HG03060 (cell line): Measurements from ENCODE around the gene RNU5B-1.
"Not testable (repeated sequence)": the region's sequence is repeated elsewhere in the genome, so short reads cannot be mapped to it uniquely, and the experiment has no call there.

Source experiments
- ATAC-seq: cut with Tn5 transposase; IDR thresholded peaks from one replicate; pipeline ENCODE4 v1.9.1; 2021; ENCODE audit warnings: low read depth, moderate number of reproducible peaks; ENCODE audit not compliant: unreplicated experiment

The RNU5B-1 gene

DNA sequence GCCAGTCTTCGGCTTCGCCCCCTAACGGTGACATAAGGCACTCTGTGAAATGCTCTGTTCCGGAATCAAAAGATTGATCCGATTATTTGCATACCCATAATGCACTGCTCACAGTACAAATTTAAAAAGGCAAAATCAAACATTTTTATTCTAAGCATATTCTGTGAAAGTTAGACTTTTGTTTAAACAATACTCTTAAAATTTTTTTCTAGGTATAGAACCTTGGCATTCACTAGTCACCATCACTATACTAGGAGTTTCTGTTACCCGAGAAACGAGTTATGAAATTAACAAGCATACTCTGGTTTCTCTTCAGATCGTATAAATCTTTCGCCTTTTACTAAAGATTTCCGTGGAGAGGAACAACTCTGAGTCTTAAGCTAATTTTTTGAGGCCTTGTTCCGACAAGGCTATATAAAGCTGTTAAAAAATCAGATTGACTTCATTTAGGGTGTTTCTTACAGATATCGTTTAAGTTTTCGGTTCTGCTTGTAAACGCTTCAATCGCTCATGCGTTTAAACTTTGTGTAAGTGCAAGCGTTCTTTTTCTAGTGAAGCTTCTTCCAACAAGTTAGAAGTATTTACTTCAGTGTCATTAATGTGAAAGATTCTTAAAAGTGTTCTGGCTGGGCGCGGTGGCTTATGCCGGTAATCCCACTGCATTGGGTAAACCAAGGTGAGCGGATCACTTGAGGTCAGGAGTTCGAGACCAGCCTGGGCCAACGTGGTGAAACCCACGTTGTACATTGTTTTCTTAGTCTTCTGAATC, at the start of gene RNU5B-1:
RNU5B-1 (plus strand) TSS at position 297 of the 769 bp plus-strand sequence.
- peak; percentile 53 for ATAC-seq

DNA sequence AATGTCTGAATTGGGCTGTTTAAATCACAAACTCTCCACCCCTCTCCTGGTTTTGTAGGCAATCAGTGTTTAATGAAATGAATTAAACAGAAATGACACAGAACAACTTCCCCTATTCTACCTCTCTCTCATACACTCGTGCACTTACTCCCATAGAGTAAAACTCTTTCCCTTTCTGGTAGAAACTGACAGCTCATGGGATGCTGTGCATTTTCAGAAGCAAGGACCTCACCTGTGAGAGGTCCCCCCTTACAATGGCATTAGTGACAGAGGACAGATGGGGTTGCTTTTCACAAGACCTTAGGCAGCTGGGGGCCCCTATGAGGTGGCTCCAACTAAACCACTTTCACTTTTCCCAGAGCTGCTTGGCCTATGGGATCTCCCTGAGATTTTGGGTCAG, 49.7 kb upstream of the RNU5B-1 start:
- ATAC-seq: no peak

DNA sequence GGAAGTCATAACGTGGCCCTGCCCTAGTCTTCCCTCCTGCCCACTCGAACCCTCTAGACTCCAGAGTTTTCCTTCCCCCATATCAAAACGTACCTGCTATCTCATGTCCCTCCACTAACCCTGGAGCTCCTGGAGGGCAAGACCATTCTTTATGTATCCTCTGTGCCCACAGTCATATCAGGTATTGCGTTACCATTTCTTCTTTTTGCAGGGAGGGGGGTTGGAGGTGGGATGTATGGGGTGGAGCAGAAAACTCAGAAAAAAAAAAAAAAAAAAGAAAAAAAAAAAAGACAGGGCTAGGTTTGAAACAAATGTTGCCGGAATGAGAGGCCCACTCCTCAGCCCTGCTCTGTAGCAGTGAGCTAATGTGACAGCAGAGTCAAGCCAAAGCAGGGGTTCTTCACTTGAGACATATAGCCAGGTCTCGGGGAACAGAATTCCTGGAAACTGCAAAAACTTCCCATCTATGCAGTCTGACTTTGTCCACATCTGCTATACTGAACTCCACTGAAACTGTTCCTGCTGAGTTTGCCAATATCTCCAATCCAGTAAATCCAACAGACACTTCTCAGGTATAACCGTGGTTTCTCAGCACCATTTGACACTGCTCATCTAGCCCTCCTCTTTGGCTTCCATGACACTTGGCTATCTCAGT, 48.9 kb upstream of the RNU5B-1 start:
- no peak for ATAC-seq

DNA sequence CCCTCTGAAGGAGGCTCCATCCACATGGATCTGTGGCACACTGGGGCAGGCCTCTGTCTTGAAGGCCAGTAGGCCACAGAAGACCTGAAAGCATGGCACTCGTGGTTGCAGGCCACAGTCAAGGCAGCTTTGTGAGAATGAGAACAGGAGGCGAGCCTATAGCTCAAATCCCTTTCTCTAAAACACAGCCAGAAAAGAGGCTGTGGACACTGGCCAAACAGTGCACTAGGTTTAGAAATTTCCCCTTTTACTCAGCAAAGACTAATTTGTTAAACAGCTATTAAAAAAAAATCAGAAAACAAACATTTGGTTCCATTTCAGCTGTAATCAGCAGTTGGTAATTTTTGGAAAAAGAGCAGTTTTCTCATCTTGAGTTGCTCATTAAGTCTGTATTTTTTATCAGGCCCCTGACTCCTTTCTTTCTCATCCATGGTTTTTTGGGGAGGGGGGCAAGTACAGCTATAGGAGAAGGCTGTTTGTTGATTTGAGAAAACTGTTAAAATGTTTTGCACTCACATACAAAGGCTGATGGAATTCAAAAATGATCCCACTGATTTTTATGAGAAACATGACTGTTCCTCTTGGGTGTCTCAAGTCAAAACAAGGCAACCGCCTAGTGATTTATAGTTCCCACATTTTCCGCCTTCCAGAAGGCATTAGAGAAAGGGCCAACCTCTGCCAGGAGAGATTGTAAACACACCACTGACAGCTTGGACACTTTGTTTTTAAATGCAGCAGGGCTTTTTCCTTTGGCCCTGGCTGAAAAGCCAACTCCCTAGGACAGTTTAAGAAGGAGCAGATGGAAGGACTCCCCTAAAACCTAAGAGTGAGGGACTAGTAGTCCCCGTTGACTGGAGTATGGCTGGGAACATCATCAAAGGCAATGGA, 45.9 kb upstream of the RNU5B-1 start:
- ATAC-seq: no peak

DNA sequence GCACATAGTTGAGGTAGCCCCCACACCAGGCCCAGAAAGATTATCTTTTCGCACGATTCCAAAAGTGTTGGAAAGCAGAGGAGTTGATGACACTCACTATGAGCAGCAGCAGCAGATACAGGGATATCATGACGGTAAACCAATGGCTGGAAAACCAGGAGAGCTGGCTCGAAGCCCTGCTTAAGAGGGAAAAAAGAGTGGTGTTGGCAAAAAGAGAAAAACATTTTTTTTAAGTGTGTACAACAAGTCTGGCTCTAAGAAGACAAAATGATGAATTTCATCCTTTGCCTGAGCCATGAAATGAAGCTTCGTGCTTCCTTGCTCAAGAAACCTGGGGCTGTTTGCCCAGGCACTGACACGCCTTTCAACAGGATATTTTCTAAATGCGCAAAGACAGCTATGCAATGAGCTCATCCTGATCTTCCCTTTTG, 45.1 kb upstream of the RNU5B-1 start:
- ATAC-seq: no peak

DNA sequence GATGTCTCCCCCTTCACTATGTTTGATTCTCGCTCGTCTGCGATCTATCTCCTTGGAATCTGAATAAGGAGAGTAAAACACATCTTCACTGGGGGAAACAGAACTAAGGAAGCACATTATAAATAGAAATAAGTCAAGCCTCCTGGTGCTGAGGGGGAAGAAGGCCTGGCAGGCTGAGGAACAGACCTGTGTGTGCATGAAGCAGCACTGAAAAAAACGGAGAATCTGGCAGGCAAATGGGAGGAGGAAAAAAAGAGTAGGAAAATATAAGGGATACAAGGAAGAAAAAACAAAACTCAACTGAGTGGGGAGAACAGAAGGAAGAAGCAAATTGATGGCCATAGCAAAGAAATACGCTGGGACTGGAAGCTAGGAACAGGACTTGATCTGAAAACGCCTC, 43.5 kb upstream of the RNU5B-1 start:
- no peak for ATAC-seq

DNA sequence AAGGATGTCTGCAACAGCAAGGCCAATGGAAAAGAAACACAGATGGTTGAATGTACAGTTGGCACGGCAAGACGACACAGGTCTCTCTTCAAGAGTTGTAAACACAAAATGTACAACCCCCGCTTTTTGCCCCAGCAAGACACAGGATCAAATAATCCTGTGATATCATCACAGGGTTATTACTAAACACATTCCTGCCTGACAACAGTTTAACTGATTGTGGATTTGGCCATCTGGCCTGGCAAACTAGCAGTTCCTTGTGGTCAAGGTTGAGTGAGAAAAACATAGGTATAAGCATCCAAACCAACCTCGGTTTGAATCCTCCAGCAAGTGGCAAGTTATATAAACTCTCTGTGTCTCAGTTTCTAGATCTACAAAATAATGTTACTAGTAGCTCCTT, 41.2 kb upstream of the RNU5B-1 start:
- ATAC-seq: no peak

DNA sequence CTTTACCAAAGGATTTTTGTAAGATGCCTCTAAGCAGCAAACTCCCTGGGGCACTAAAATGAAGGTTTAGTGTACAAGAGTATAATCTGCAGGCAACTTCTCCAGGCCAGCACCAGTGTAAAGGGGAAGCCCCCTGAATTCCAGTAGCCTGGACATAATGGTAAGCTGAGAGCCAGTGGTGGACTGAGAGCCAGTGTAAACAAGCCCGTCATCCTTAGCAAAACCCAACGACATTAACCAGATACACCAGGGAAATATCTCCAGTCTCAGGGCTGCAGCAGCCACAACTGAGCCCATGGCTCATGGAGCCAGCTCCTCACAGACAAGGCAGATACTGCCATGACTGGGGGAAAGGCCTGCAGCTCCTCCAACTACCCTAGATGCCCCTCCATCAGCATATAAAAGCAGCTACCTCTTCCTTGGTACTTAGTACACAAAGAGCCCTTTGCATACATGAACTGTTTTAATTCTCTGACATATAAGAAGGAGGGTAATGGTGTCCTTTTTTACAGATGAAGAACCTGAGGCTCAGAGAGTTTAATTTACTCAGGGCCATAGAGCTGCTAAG, 39.5 kb upstream of the RNU5B-1 start:
- ATAC-seq: no peak

DNA sequence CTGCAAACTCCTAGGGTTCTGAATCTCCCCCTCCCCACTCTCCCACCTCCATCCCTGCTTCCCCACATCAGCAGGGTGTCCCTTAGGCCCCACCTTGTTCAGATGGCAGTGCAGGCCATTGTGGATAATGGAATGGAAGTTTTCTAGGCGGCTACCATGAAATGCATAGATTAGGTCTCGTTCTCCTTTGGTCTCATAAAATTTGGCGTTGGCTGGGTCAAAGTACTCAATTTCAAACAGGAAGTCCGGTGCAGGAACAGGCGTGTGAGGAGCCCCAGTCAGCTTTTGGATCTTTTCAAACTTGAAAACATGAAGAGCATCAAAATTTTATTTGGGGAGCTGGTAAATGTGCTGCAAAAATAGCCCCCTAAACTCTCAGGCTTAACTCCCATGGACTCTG, 38.0 kb upstream of the RNU5B-1 start:
- no peak for ATAC-seq

DNA sequence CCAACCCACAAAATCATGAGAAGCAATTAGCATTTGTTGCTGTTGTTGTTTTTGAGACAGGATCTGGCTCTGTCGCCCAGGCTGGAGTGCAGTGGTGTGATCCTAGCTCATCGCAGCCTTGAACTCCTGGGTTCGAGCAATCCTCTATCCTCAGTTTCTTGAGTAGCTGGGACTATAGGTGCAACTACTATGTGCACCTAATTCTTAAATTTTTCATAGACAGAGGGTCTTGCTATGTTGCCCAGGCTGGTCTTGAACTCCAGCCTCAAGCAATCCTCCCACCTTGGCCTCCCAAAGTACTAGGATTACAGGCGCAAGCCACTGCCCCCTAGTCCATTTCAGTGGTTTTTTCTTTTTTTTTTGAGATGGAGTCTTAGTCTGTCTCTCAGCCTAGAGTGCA, 36.1 kb upstream of the RNU5B-1 start:
- ATAC-seq: no peak

DNA sequence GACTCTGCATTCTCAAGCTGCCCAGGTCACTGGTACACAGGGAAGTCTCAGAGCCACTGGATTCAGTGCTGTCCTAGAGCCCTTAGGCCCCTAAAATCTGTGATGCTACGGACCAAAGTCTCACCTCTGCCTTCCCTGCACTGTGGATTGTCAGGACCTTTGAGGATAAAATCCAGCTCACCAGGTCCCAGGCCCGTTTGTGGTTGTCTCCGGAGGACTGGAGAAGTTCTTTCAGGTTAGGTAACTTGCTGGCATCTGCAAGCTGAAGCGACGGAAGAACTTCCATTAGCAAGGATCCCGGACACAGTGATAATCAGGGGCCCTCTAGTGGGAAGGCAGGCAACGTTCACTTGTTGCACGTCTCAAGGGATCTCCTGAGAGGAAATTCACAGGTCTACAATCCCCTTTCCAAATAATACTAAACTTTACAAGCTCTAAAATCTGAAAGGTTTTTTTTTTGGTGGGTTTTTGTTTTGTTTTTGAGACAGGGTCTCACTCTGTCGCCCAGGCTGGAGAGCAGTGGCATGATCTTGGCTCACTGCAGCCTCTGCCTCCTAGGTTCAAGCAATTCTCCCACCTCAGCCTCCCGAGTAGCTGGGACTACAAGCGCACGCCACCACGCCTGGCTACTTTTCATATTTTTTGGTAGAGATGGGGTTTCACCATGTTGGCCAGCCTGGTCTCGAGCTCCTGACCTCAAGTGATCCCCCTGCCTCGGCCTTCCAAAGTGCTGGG, 33.5 kb upstream of the RNU5B-1 start:
- not testable (repeated sequence) for ATAC-seq

DNA sequence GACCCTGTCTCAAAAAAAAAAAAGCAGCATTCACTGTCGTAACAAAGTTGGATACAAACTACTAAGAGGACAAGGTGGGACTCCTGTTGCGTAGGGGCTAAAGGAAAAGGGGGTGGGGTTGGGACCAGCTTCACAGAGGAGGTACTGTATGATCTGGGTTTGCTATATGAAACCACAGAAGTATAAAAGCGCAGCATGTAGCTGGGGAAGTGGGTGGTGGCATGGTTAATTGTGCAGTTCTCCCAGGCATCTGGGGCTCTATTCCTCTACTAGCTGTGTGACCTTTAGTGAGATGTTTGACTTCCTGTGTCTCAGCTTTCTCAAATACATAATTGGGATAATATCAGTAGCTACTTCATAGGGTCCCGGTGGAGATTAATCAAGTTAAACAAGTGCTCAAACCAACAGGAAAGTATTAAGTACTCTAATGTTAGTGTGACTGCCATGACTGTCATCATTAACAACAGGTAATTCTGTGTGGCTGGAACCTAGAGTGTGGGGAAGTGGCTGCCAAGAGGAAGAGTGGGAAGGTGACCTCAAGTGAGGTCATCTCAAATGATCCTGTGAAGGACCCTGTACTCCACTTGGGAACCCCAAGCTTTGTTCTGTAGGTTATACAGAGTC, 29.3 kb upstream of the RNU5B-1 start:
- no peak for ATAC-seq

DNA sequence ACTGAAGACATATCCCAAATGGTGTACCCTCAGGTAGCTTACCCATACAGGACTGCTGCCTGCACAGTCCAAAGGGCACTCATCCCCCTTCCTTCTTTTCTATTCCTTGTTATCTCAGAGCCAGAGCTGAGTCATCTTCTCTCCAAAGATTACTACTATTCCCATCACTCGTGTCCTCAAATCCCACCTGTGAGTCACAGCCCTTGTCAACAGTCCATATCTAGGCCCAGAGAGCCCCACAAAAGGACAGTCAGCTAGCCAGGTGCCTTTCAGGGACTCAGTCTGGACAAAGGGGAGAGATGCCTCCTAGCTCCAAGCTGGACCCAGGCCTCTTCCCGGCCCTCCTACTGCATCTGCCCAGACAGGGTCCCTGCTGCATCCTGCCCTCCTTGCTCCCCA, 28.8 kb upstream of the RNU5B-1 start:
- no peak for ATAC-seq

DNA sequence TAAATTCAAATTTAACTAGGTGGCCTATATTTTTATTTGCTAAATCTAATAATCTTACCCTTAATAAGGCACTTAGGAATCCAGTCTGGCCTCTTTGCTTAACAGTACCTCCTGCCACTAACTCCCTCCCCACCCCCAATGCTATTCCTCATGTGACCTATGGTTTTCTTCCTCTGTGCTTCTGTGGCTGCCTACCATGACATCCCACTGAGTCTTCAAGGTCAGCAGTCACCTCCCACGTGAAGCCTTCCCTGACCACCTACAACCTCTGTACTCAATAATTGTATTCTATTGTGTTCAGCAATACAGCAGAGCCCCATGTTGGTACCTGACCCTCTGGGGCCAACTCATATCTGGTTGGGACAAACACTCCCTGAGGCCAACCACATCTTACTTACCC, 27.5 kb upstream of the RNU5B-1 start:
- ATAC-seq: no peak

DNA sequence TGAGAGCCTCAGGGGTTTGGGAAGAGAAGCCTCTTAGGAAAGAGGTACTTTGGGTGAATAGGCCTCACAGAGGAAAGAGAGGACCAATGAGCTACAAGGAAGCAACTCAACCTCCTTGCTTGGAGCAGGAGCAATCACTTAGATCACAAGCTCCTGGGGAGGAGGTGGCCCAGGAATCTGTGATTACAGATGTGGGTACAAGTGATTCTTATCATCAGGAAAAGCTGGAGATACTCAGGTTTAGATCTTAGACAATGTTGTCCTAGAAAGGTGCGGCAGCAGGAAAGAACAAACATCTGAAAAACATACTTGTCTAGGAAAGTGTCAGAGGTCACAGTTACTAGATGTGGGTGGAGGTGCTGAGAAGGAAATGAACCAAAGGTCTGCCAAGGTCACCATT, 26.0 kb upstream of the RNU5B-1 start:
- no peak for ATAC-seq

DNA sequence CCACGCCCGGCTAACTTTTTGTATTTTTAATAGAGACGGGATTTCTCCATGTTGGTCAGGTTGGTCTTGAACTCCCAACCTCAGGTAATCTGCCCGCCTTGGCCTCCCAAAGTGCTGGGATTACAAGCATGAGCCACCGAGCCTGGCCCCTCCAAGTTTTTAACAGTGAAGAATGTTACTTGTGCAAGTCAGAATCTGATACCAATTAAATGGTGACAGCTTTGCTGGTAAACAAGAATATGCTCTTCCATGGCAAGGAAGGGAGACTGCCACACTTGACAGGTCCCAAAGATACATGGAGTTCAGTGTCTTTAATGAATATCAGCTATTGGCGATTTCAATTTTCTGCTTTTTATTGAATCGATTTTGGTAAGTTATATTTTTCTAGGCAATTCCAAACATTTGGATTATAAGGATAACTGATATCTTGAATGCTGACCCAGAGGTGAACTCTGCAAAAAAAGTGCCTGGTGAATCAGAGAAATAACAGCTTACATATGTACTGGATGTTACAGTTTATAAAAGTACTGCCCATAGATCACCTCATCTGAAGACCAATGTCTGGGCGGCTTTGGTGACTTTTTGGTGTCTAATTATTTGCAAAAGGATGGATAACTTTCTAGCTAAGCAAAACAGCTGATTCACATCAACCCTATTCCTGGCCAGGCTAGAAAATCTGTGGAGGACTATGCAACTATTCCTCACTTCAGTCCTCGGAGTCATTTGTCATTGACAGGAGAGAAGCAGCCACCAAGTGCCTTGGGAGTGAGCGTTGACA, 19.0 kb upstream of the RNU5B-1 start:
- ATAC-seq: no peak

DNA sequence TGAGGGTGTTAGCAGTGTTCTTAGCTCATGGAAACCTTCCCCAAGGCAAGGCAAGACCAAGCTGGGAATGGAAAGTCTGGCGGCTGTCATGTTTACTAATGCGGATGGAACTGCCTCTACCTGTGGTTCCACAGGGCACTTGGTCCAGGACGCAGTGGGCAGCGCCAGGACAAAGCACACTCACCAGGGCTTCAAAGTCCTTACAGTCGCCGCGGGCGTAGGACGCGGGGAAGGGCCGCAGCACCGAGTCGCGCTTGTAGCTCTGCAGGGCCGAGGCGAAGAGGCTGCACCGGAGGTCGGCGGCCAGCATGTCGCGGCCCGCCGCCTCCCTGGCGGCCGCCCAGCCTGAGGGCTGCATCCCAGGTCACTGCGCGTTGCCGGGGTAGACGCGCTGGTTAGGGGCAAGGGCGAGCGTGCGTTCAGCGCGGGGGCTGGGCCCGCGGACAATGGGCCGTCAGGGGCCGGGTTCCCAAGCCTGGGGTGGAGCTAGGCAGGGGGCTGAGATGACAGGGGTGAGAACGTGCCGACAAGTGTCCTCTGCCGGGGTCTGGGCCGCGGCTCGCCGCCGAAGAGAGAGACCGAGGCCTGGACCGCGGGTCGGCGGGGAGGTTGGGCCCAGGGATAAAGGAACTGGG, 18.3 kb upstream of the RNU5B-1 start:
- peak; percentile 4 for ATAC-seq

DNA sequence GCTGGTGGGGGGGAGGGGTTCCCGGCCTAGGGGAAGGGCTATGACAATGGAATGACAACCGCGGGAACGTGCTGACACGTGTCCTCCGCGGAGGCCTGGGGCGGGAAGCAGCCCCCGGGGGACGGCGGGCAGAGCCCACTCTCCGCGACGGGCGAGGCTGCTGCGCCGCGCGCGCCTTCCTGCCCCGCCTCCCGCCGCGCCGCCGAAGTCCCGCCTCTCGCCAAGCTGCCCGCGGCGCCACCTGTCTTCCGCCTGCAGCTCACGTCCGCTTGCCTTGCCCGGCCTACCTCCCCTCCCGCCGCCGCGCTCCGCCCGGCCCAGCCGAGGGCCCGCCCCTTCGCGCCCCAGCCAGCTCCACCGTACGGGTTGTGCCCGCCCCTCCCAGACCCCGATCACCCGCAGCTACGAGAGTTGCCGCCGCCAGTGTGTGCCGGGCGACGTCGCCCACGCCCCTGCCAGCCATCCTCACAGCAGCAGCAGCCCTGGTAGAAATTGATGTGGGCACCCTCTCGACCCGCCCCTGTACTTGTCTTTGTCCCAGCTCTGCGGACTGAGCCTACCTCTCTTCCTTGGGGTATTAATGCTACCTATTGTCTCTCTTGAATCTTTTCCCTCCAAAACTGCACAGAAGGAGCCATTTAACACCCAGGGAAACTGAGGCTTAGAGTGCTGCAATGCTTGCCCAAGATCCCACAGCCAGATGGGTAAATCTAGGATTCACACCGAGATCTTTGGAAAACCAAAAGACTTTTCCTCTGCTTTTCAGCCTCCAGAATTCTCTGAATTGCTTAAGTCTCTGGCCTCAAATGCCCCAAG, 17.6 kb upstream of the RNU5B-1 start, which contains the start of gene PARP16:
PARP16 (minus strand) TSS at position 180 of the 816 bp plus-strand sequence. CDS start 457 bp downstream, outside the sequence.
- ATAC-seq: peak; percentile 82
